Stimulated activated CD8-positive, alpha-beta memory T cell treated with anti-CD3 and anti-CD28 coated beads, Interleukin-15, amount 100 ng/mL, for 1 hour (primary cell): ENCODE measurements around the gene TBC1D32.
"Not testable (repeated sequence)": the region's sequence is repeated elsewhere in the genome, so short reads cannot be mapped to it uniquely, and the experiment has no call there.

Experiments
- DNase-seq: peaks from one replicate; pipeline ENCODE4 v3.0.0-alpha.2; 2020; ENCODE audit warnings: low read depth

Gene TBC1D32

GRCh38 chr6:121134922-121135321 lies 199.4 kb downstream of the TBC1D32 start:
- no peak for DNase-seq

- DNase-seq: no peak
These were observed 209.7 kb downstream of the TBC1D32 start for GRCh38 chr6:121124600-121124999.

- no peak for DNase-seq
These were observed 221.9 kb downstream of the TBC1D32 start for GRCh38 chr6:121112356-121112755.

GRCh38 chr6:121110733-121111132 lies 223.5 kb downstream of the TBC1D32 start:
- DNase-seq: no peak

GRCh38 chr6:121106962-121107361 lies 227.3 kb downstream of the TBC1D32 start:
- no peak for DNase-seq

- no peak for DNase-seq
These were observed 228.8 kb downstream of the TBC1D32 start for GRCh38 chr6:121105461-121105860.

GRCh38 chr6:121093928-121094327 lies 240.4 kb downstream of the TBC1D32 start:
- no peak for DNase-seq

GRCh38 chr6:121090492-121090891 lies 243.8 kb downstream of the TBC1D32 start:
- no peak for DNase-seq

- no peak for DNase-seq
These were observed 247.4 kb downstream of the TBC1D32 start for GRCh38 chr6:121086876-121087275.

GRCh38 chr6:121076119-121076518 lies 258.2 kb downstream of the TBC1D32 start:
- DNase-seq: no peak

GRCh38 chr6:121068749-121069148 lies 265.5 kb downstream of the TBC1D32 start:
- not testable (repeated sequence) for DNase-seq

GRCh38 chr6:121067381-121067780 lies 266.9 kb downstream of the TBC1D32 start:
- no peak for DNase-seq

- DNase-seq: no peak
These were observed 269.9 kb downstream of the TBC1D32 start for GRCh38 chr6:121064345-121064744.

- no peak for DNase-seq
These were observed 278.6 kb downstream of the TBC1D32 start for GRCh38 chr6:121055572-121056163.

- not testable (repeated sequence) for DNase-seq
These were observed 285.7 kb downstream of the TBC1D32 start for GRCh38 chr6:121048593-121048992.

GRCh38 chr6:121044905-121045304 lies 289.4 kb downstream of the TBC1D32 start:
- not testable (repeated sequence) for DNase-seq

GRCh38 chr6:121043706-121044105 lies 290.6 kb downstream of the TBC1D32 start:
- not testable (repeated sequence) for DNase-seq

- DNase-seq: not testable (repeated sequence)
These were observed 291.1 kb downstream of the TBC1D32 start for GRCh38 chr6:121043211-121043610.

GRCh38 chr6:121042766-121043165 lies 291.5 kb downstream of the TBC1D32 start:
- no peak for DNase-seq

GRCh38 chr6:121040831-121041230 lies 293.4 kb downstream of the TBC1D32 start:
- DNase-seq: no peak

GRCh38 chr6:121033091-121033490 lies 301.2 kb downstream of the TBC1D32 start:
- DNase-seq: no peak

GRCh38 chr6:121032268-121033006 lies 301.8 kb downstream of the TBC1D32 start:
- no peak for DNase-seq
